Measurements from ENCODE around the gene CUEDC1.
"Not testable (repeated sequence)": the region's sequence is repeated elsewhere in the genome, so short reads cannot be mapped to it uniquely, and the experiment has no call there.

Gene CUEDC1

GRCh38 chr17:57980522-57980921, 25.3 kb upstream of the CUEDC1 start:
- DNase-seq (ENCODE audit: low read depth, low spot score), result no peak

GRCh38 chr17:57979076-57979475, 23.9 kb upstream of the CUEDC1 start:
- DNase-seq (ENCODE audit: low read depth, low spot score), result no peak
- Histone ChIP-seq H3K27ac (no peak overlapping the region), H3K4me3 (no peak overlapping the region), H3K9ac (ENCODE audit: insufficient read length) (no peak overlapping the region), H3K36me3 (ENCODE audit: insufficient read depth, low read length) (peaks cover 97% of the 10 kb centered on the region), H3K9me3 (ENCODE audit: low read depth, low read length) (no peaks in the 10 kb centered on the region)
- TF ChIP-seq FOXP2 (optimal IDR thresholded peaks at IDR 0.05; ENCODE audit: control extremely low read depth, extremely low read length, insufficient read depth) (no peak), EZH2 (IDR thresholded peaks at IDR 0.05) (no peak), POLR2AphosphoS5 (IDR thresholded peaks at IDR 0.05; ENCODE audit: borderline replicate concordance, low read depth, low read length) (no peak)

More at GRCh38 chr17:57980522-57980921, 25.3 kb upstream of the CUEDC1 start:
- TF ChIP-seq POLR2AphosphoS5 (IDR thresholded peaks at IDR 0.05; ENCODE audit: borderline replicate concordance, low read depth, low read length) (no peak), EZH2 (IDR thresholded peaks at IDR 0.05) (no peak), FOXP2 (optimal IDR thresholded peaks at IDR 0.05; ENCODE audit: control extremely low read depth, extremely low read length, insufficient read depth) (no peak)
- peaks cover 93% of the 10 kb centered on the region for H3K36me3 ChIP-seq (ENCODE audit: insufficient read depth, low read length)
- no peak overlapping the region for H3K4me3 ChIP-seq
- no peak overlapping the region for H3K9ac ChIP-seq (ENCODE audit: insufficient read length)
- no peaks in the 10 kb centered on the region for H3K9me3 ChIP-seq (ENCODE audit: low read depth, low read length)
- no peak overlapping the region for H3K27ac ChIP-seq

- no peaks in the 10 kb centered on the region for H3K9me3 ChIP-seq (ENCODE audit: low read depth, low read length)
- peaks cover 82% of the 10 kb centered on the region for H3K36me3 ChIP-seq (ENCODE audit: insufficient read depth, low read length)
- no peak for DNase-seq (ENCODE audit: low read depth, low spot score)
- TF ChIP-seq EZH2 (IDR thresholded peaks at IDR 0.05) (no peak), POLR2AphosphoS5 (IDR thresholded peaks at IDR 0.05; ENCODE audit: borderline replicate concordance, low read depth, low read length) (no peak), FOXP2 (optimal IDR thresholded peaks at IDR 0.05; ENCODE audit: control extremely low read depth, extremely low read length, insufficient read depth) (no peak)
- H3K27ac ChIP-seq, result no peak overlapping the region
- no peak overlapping the region for H3K9ac ChIP-seq (ENCODE audit: insufficient read length)
- no peak overlapping the region for H3K4me3 ChIP-seq
Observed at GRCh38 chr17:57976594-57976993, 21.4 kb upstream of the CUEDC1 start.

GRCh38 chr17:57975044-57975443, 19.8 kb upstream of the CUEDC1 start:
- Histone ChIP-seq H3K27ac (no peak overlapping the region), H3K9ac (ENCODE audit: insufficient read length) (no peak overlapping the region), H3K4me3 (no peak overlapping the region), H3K36me3 (ENCODE audit: insufficient read depth, low read length) (peaks cover 67% of the 10 kb centered on the region), H3K9me3 (ENCODE audit: low read depth, low read length) (no peaks in the 10 kb centered on the region)
- TF ChIP-seq FOXP2 (optimal IDR thresholded peaks at IDR 0.05; ENCODE audit: control extremely low read depth, extremely low read length, insufficient read depth), result no peak
- no peak for TF ChIP-seq EZH2 (IDR thresholded peaks at IDR 0.05)
- no peak for DNase-seq (ENCODE audit: low read depth, low spot score)

- H3K36me3 ChIP-seq (ENCODE audit: insufficient read depth, low read length), result peaks cover 59% of the 10 kb centered on the region
- DNase-seq (ENCODE audit: low read depth, low spot score); H3K9me3 ChIP-seq (ENCODE audit: low read depth, low read length); H3K27ac ChIP-seq; H3K9ac ChIP-seq (ENCODE audit: insufficient read length); H3K4me3 ChIP-seq: not testable (repeated sequence)
Observed at GRCh38 chr17:57974053-57974824, 19.0 kb upstream of the CUEDC1 start.

- no peak for DNase-seq (ENCODE audit: low read depth, low spot score)
- Histone ChIP-seq H3K4me3 (no peak overlapping the region), H3K9me3 (ENCODE audit: low read depth, low read length) (no peaks in the 10 kb centered on the region), H3K9ac (ENCODE audit: insufficient read length) (no peak overlapping the region), H3K36me3 (ENCODE audit: insufficient read depth, low read length) (peaks cover 40% of the 10 kb centered on the region), H3K27ac (no peak overlapping the region)
- TF ChIP-seq FOXP2 (optimal IDR thresholded peaks at IDR 0.05; ENCODE audit: control extremely low read depth, extremely low read length, insufficient read depth) (no peak), POLR2AphosphoS5 (IDR thresholded peaks at IDR 0.05; ENCODE audit: borderline replicate concordance, low read depth, low read length) (no peak), EZH2 (IDR thresholded peaks at IDR 0.05) (no peak)
Observed at GRCh38 chr17:57972151-57972550, 16.9 kb upstream of the CUEDC1 start.

- no peaks in the 10 kb centered on the region for H3K9me3 ChIP-seq (ENCODE audit: low read depth, low read length)
- no peak overlapping the region for H3K9ac ChIP-seq (ENCODE audit: insufficient read length)
- H3K36me3 ChIP-seq (ENCODE audit: insufficient read depth, low read length), result peaks cover 34% of the 10 kb centered on the region
- no peak overlapping the region for H3K27ac ChIP-seq
- TF ChIP-seq FOXP2 (optimal IDR thresholded peaks at IDR 0.05; ENCODE audit: control extremely low read depth, extremely low read length, insufficient read depth) (no peak), EZH2 (IDR thresholded peaks at IDR 0.05) (no peak), POLR2AphosphoS5 (IDR thresholded peaks at IDR 0.05; ENCODE audit: borderline replicate concordance, low read depth, low read length) (no peak)
- no peak overlapping the region for H3K4me3 ChIP-seq
- DNase-seq (ENCODE audit: low read depth, low spot score), result no peak
Observed at GRCh38 chr17:57971572-57971971, 16.4 kb upstream of the CUEDC1 start.

- H3K9me3 ChIP-seq (ENCODE audit: low read depth, low read length), result no peaks in the 10 kb centered on the region
- peaks cover 26% of the 10 kb centered on the region for H3K36me3 ChIP-seq (ENCODE audit: insufficient read depth, low read length)
- no peak for DNase-seq (ENCODE audit: low read depth, low spot score)
- no peak overlapping the region for H3K4me3 ChIP-seq
- H3K27ac ChIP-seq, result no peak overlapping the region
- H3K9ac ChIP-seq (ENCODE audit: insufficient read length), result no peak overlapping the region
- TF ChIP-seq POLR2AphosphoS5 (IDR thresholded peaks at IDR 0.05; ENCODE audit: borderline replicate concordance, low read depth, low read length) (no peak), FOXP2 (optimal IDR thresholded peaks at IDR 0.05; ENCODE audit: control extremely low read depth, extremely low read length, insufficient read depth) (no peak), EZH2 (IDR thresholded peaks at IDR 0.05) (no peak)
Observed at GRCh38 chr17:57970710-57971109, 15.5 kb upstream of the CUEDC1 start.

GRCh38 chr17:57968456-57968855, 13.2 kb upstream of the CUEDC1 start:
- H3K9me3 ChIP-seq (ENCODE audit: low read depth, low read length), result no peaks in the 10 kb centered on the region
- H3K4me3 ChIP-seq, result no peak overlapping the region
- H3K27ac ChIP-seq, result no peak overlapping the region
- DNase-seq (ENCODE audit: low read depth, low spot score), result no peak
- TF ChIP-seq EZH2 (IDR thresholded peaks at IDR 0.05), result no peak
- no peak for TF ChIP-seq FOXP2 (optimal IDR thresholded peaks at IDR 0.05; ENCODE audit: control extremely low read depth, extremely low read length, insufficient read depth)
- no peak for TF ChIP-seq POLR2AphosphoS5 (IDR thresholded peaks at IDR 0.05; ENCODE audit: borderline replicate concordance, low read depth, low read length)
- H3K36me3 ChIP-seq (ENCODE audit: insufficient read depth, low read length), result 0 out of 2 replicates have a peak, but pooled peaks cover 5% of the 10 kb centered on the region
- no peak overlapping the region for H3K9ac ChIP-seq (ENCODE audit: insufficient read length)
